A549 (cell line): ENCODE results near the gene CEACAM1.

Experiments used
- CTCF ChIP-seq: fragments of >200 bp; sonication (Bioruptor Twin); formaldehyde crosslinking; IDR thresholded peaks from 3 replicates; pipeline ENCODE4 v1.5.1; 2016
- ZSCAN20 ChIP-seq: fragments of 250-450 bp; sonication (Bioruptor Pico); IDR thresholded peaks from 2 replicates; pipeline ENCODE4 v1.8.0; 2022; ENCODE audit warnings: mild to moderate bottlenecking, moderate library complexity

GRCh38 chr19:42496460-42497133 lies 31.7 kb downstream of the CEACAM1 start:
- no peak for TF ChIP-seq CTCF
- no peak for TF ChIP-seq ZSCAN20 (CRISPR knock-in tag)
